GM23338 (cell line): ENCODE data around the gene C16orf74.

Experiments used
- CTCF ChIP-seq, 2 experiments: fragments of 200-600 bp in 1 of 2; sonication (generic) in 1 of 2; conservative IDR thresholded peaks; 2 replicates each; pipeline versions ENCODE4 v1.5.1 to v1.6.1; 2016 to 2017; ENCODE audit warnings: antibody characterized with exemption in 2 of 2, low read depth in 2 of 2, mild to moderate bottlenecking in 2 of 2, moderate library complexity in 1 of 2
- REST ChIP-seq: IDR thresholded peaks from one replicate; pipeline ENCODE4 v1.6.1; 2018; ENCODE audit warnings: antibody characterized with exemption; ENCODE audit not compliant: unreplicated experiment

- TF ChIP-seq CTCF (conservative IDR thresholded peaks at IDR 0.05; ENCODE audit: low read depth in 2 of 2) = no peak
- no peak for TF ChIP-seq REST
These were observed 69.6 kb downstream of the C16orf74 start for GRCh38 chr16:85681255-85681654.
